ENCODE measurements around the gene CDC42EP3. TPM values are rescaled to one million over a fixed set of nuclear protein-coding genes. Genes with fewer than 3 reads are reported as not detected.
A peak's percentile ranks its signal among the peaks of the same experiment; 100 is the strongest.

Gene CDC42EP3
- total RNA-seq, 3 donors from 2014 or later = 19.5 to 35.7 (median 35.7) TPM

DNA sequence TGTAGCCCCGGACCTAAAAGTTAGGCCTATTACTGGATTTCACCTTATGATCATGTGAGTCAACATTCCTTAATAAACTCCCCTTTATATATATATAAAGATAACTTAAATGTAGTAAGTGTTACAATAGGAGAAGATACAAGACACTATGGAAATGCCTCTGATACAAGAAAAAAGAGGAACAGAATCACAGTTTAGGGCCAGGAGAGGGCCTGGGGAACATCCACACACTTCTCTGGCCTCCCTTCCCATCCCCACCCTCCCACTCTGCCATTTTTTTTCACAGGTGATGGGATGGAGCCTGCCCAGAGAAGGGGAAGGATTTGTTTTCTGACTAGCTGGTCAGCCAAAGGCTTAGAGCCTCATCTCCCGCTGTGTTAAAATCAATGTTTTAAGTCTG, 6.4 kb downstream of the CDC42EP3 start:
- no peaks in the 10 kb centered on the region for H3K27me3 ChIP-seq
- H3K9me3 ChIP-seq = no peaks in the 10 kb centered on the region
- no peak overlapping the region for H3K4me3 ChIP-seq
- no peak for TF ChIP-seq POLR2A (IDR thresholded peaks at IDR 0.05)
- TF ChIP-seq, protein P1, sequence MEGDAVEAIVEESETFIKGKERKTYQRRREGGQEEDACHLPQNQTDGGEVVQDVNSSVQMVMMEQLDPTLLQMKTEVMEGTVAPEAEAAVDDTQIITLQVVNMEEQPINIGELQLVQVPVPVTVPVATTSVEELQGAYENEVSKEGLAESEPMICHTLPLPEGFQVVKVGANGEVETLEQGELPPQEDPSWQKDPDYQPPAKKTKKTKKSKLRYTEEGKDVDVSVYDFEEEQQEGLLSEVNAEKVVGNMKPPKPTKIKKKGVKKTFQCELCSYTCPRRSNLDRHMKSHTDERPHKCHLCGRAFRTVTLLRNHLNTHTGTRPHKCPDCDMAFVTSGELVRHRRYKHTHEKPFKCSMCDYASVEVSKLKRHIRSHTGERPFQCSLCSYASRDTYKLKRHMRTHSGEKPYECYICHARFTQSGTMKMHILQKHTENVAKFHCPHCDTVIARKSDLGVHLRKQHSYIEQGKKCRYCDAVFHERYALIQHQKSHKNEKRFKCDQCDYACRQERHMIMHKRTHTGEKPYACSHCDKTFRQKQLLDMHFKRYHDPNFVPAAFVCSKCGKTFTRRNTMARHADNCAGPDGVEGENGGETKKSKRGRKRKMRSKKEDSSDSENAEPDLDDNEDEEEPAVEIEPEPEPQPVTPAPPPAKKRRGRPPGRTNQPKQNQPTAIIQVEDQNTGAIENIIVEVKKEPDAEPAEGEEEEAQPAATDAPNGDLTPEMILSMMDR (IDR thresholded peaks at IDR 0.05) = no peak
- no peak for TF ChIP-seq POLR2AphosphoS5 (IDR thresholded peaks at IDR 0.05)
- no peak overlapping the region for H3K27ac ChIP-seq
- H3K4me1 ChIP-seq = no peaks in the 10 kb centered on the region
- no peak for DNase-seq (ENCODE audit: low spot score in 2 of 2)
- no peaks in the 10 kb centered on the region for H3K36me3 ChIP-seq
- intact Hi-C loops (cut with DNase I; ENCODE audit: low total_unique reads) = no loop called here

DNA sequence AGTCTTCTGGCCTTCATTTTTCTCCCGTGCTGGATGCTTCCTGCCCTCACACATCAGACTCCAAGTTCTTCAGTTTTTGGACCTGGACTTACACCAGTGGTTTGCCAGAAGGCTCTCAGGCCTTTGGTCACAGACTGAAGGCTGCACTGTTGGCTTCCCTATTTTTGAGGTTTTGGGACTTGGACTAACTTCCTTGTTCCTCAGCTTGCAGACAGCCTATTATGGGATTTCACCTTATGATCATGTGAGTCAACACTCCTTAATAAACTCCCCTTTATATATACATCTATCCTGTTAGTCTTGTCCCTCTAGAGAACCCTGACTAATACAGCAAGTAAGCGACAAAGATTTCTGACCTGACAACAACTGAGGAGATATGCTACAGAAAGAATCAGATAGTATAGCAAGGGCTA, 7.2 kb downstream of the CDC42EP3 start:
- peak overlapping the region in 1 of 2 donors; percentile 15 for H3K27ac ChIP-seq
- no peaks in the 10 kb centered on the region for H3K9me3 ChIP-seq
- H3K4me1 ChIP-seq = no peaks in the 10 kb centered on the region
- H3K27me3 ChIP-seq = no peaks in the 10 kb centered on the region
- intact Hi-C loops (cut with DNase I; ENCODE audit: low total_unique reads) = no loop called here
- no peaks in the 10 kb centered on the region for H3K36me3 ChIP-seq
- no peak overlapping the region for H3K4me3 ChIP-seq
- DNase-seq (ENCODE audit: low spot score in 2 of 2) = no peak
- TF ChIP-seq, protein P1 (IDR thresholded peaks at IDR 0.05) = no peak
- TF ChIP-seq POLR2A (IDR thresholded peaks at IDR 0.05) (no peak), POLR2AphosphoS5 (IDR thresholded peaks at IDR 0.05) (no peak)

DNA sequence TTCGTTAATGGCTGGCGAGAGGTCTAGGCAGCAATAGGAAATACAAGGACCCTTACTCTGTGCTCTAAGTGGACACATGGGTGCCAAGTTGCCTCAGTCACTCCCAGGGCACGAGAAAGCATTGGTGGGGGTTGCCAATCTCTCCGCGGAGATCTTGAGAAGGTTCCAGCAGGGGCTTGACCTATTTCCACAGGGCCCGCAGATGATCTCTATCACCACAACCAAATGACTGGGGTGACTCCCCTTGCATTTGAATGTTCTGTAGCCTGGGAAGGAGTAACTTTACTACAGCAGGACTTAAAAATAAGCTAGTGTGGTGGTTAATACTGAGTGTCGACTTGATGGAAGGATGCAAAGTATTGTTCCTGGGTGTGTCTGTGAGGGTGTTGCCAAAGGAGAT, 8.1 kb downstream of the CDC42EP3 start:
- Histone ChIP-seq H3K9me3 (no peaks in the 10 kb centered on the region), H3K4me1 (peaks cover 0 to 4% of the 10 kb centered on the region in 2 donors), H3K27ac (no peak overlapping the region), H3K36me3 (no peaks in the 10 kb centered on the region), H3K4me3 (no peak overlapping the region), H3K27me3 (no peaks in the 10 kb centered on the region)
- intact Hi-C loops (cut with DNase I; ENCODE audit: low total_unique reads) = no loop called here
- no peak for DNase-seq (ENCODE audit: low spot score in 2 of 2)
- TF ChIP-seq, protein P1 (IDR thresholded peaks at IDR 0.05) = no peak
- TF ChIP-seq POLR2A (IDR thresholded peaks at IDR 0.05) (no peak), POLR2AphosphoS5 (IDR thresholded peaks at IDR 0.05) (no peak)

DNA sequence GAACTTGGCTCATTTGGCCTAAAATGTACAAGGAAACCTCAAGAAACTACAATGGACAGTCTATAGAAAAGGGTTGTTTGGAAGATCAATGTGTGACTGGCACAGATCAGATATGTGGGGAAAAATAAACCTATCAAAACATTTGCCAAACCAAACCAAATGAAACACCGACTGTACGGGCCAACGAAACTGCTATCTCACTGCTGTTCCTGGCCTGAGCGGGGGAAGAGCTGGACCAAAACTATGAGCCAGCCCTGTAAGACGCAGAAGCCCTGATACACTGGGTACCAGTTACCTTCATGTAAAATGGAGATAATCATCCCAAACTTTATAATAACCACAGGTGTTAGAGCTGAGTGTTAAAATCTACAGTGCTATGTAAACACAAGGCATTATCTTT, 11.7 kb downstream of the CDC42EP3 start:
- Histone ChIP-seq H3K9me3 (no peaks in the 10 kb centered on the region), H3K4me3 (no peak overlapping the region), H3K36me3 (no peaks in the 10 kb centered on the region), H3K27ac (no peak overlapping the region), H3K27me3 (no peaks in the 10 kb centered on the region), H3K4me1 (peaks cover 0 to 6% of the 10 kb centered on the region in 2 donors)
- DNase-seq (ENCODE audit: low spot score in 2 of 2) = no peak
- intact Hi-C loops (cut with DNase I; ENCODE audit: low total_unique reads) = no loop called here
- TF ChIP-seq POLR2AphosphoS5 (IDR thresholded peaks at IDR 0.05) (no peak), POLR2A (IDR thresholded peaks at IDR 0.05) (no peak)
- TF ChIP-seq, protein P1 (IDR thresholded peaks at IDR 0.05) = no peak

DNA sequence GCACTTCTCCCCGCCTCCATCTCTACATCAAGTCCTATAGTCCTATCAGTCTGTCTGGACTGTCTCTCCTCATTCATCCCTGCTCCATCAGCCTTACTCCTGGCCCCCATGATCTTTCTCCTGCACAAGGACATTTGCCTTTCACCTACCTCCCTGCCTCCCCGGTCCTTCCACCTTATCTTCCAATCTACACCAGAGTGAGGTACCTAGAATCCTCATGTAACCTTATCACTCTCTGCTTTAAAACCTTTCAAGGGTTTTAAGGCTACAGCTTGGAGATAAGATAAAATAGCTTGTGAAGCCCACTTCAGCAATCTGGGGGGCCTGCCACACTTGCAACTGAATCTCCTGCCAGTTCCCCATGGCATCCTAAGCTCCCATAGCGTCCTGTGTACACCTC, 12.8 kb downstream of the CDC42EP3 start:
- no peaks in the 10 kb centered on the region for H3K27me3 ChIP-seq
- H3K4me3 ChIP-seq = no peak overlapping the region
- intact Hi-C loops (cut with DNase I; ENCODE audit: low total_unique reads) = no loop called here
- peak overlapping the region in 1 of 2 donors; percentile 68 for H3K27ac ChIP-seq
- TF ChIP-seq POLR2A (IDR thresholded peaks at IDR 0.05) (no peak), POLR2AphosphoS5 (IDR thresholded peaks at IDR 0.05) (no peak)
- TF ChIP-seq, protein P1 (IDR thresholded peaks at IDR 0.05) = no peak
- DNase-seq (ENCODE audit: low spot score in 2 of 2) = no peak
- peaks cover 0 to 6% of the 10 kb centered on the region in 2 donors for H3K4me1 ChIP-seq
- no peaks in the 10 kb centered on the region for H3K9me3 ChIP-seq
- no peaks in the 10 kb centered on the region for H3K36me3 ChIP-seq
